Lung (tissue), 16 donors: ENCODE results near the gene OR13C5. TPM values are rescaled to one million over a fixed set of nuclear protein-coding genes. Genes with fewer than 3 reads are reported as not detected.
"Not testable (repeated sequence)": the region's sequence is repeated elsewhere in the genome, so short reads cannot be mapped to it uniquely, and the experiment has no call there.

Source experiments
- ATAC-seq: fragments of 200-7000 bp; cut with Tn5 transposase; one replicate; pipeline ENCODE4 v1.9.1; 2020; ENCODE audit warnings: moderate number of reproducible peaks; ENCODE audit not compliant: insufficient read depth, low FRiP score
- DNase-seq, 3 donors: peaks; one replicate each; pipeline ENCODE4 v3.0.0-alpha.2; 2013 to 2017
- H3K27ac ChIP-seq, 2 donors: one replicate each; pipeline ENCODE4 v1.5.1; 2013; ENCODE audit warnings: mild to moderate bottlenecking in 2 of 2, moderate library complexity in 2 of 2, control low read depth in 1 of 2, inconsistent platforms in 1 of 2, low read depth in 1 of 2, low read length in 1 of 2
- H3K27me3 ChIP-seq, 3 donors: one replicate each; pipeline ENCODE4 v1.5.1; 2013; ENCODE audit warnings: low read length in 2 of 3; ENCODE audit not compliant: control insufficient read depth in 3 of 3, insufficient read depth in 3 of 3
- H3K36me3 ChIP-seq, 4 donors: one replicate each; pipeline ENCODE4 v1.5.1; 2013; ENCODE audit warnings: low read length in 4 of 4, mild to moderate bottlenecking in 1 of 4, moderate library complexity in 1 of 4; ENCODE audit not compliant: control insufficient read depth in 4 of 4, insufficient read depth in 4 of 4
- H3K4me1 ChIP-seq, 5 donors: one replicate each; pipeline ENCODE4 v1.5.1; 2013; ENCODE audit warnings: low read length in 5 of 5, mild to moderate bottlenecking in 2 of 5, moderate library complexity in 1 of 5; ENCODE audit not compliant: control insufficient read depth in 5 of 5, insufficient read depth in 5 of 5
- H3K4me3 ChIP-seq: one replicate; pipeline ENCODE4 v1.5.1; 2013; ENCODE audit warnings: mild to moderate bottlenecking, control low read depth, moderate library complexity
- H3K9ac ChIP-seq, 2 donors: one replicate each; pipeline ENCODE4 v1.5.1; 2013; ENCODE audit warnings: low read length in 2 of 2, control low read depth in 1 of 2; ENCODE audit not compliant: insufficient read depth in 1 of 2
- H3K9me3 ChIP-seq, 4 donors: one replicate each; pipeline ENCODE4 v1.5.1; 2013; ENCODE audit warnings: low read length in 3 of 4, mild to moderate bottlenecking in 1 of 4, moderate library complexity in 1 of 4; ENCODE audit not compliant: control insufficient read depth in 4 of 4, insufficient read depth in 3 of 4
- CTCF ChIP-seq: IDR thresholded peaks from 2 replicates; pipeline ENCODE4 v1.5.1; 2012; ENCODE audit warnings: mild to moderate bottlenecking; ENCODE audit errors: control extremely low read depth, extremely low read depth
- WGBS, 2 donors: extraction: QIAGEN DNeasy Blood & Tissue Kit; methylation state at CpG; one replicate each; pipeline ENCODE4 v1.1.7; 2013; 5-methylcytosine and 5-hydroxymethylcytosine counted together
- long read RNA-seq, 5 donors: transcript quantifications; one replicate each; lab custom pipeline, GENCODE V29; 2026
- polyA plus RNA-seq, 2 donors: library from polyadenylated mRNA; stranded (reverse); fragments of 200-250 nt; gene quantifications; one replicate each; pipeline ENCODE4 v1.2.1, GENCODE V29; 2013
- total RNA-seq, 2 donors: library from RNA; depleted of rRNA in 1 of 2; stranded (reverse); fragments of >200 nt in 1 of 2; gene quantifications; one replicate each; pipeline ENCODE4 v1.2.1, GENCODE V29; 2014 to 2021
- donor health status: control.
- donor health status: control.
- donor health status: Bipolar disorder and iron deficiency.
- donor health status: healthy.
- donor health status: DM: yes; HTN: yes; CAD: no.

OR13C5 gene, protein sequence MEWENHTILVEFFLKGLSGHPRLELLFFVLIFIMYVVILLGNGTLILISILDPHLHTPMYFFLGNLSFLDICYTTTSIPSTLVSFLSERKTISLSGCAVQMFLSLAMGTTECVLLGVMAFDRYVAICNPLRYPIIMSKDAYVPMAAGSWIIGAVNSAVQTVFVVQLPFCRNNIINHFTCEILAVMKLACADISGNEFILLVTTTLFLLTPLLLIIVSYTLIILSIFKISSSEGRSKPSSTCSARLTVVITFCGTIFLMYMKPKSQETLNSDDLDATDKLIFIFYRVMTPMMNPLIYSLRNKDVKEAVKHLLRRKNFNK
- total RNA-seq (not detected), polyA plus RNA-seq (not detected)
- long read RNA-seq, donor 1, result 0 reads
- long read RNA-seq, donor 2, result 0 reads
- long read RNA-seq, donor 3, result 0 reads
- long read RNA-seq, donor 4, result 0 reads
- long read RNA-seq, donor 5, result 0 reads

DNA sequence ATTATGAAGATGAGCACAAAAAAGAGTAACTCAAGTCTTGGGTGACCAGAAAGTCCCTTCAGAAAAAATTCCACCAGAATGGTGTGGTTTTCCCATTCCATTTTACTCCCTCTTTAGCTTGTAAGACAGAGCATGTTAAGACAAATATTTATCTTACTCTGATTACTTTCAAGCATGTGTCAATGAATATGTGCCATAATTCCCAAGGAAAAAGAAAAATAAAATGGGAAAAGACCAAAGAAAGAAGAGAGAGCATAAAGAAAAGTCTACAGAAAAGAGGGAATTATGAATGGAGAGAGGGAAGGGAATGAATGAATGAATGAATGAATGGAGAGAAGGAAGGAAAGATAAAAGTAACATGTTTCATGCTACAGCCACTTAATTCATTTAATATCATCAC, at the start of gene OR13C5:
Gene OR13C5, minus strand, starts transcription at position 101 of the 400 bp plus-strand sequence. Its CDS starts 0 bp downstream, at position 101.
- H3K4me3 ChIP-seq, H3K4me1 ChIP-seq, DNase-seq, H3K27me3 ChIP-seq, ATAC-seq, H3K9me3 ChIP-seq, H3K36me3 ChIP-seq, H3K9ac ChIP-seq, H3K27ac ChIP-seq: not testable (repeated sequence)

DNA sequence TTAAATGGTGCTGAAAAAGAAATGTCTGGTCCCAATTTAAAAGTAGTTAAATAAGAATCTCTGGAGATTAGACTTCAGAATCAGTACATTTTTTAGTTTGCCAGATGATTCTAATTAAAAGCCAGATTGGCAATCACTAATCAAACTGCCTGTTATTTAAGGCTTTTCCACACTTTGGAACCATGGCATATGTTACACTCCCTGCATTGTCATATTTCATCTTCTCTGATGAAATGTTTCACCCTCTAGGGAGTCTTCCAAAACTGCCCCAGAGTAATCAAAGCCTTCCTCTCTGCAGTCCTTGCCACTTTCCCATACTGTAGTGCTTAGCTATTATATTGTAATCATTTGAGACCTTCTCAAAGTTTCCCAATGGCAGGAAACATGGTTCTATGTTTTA, 36.2 kb upstream of the OR13C5 start:
- no peak overlapping the region for H3K27ac ChIP-seq
- DNase-seq, result no peak
- H3K9me3 ChIP-seq, result peaks cover 0 to 15% (median 6%) of the 10 kb centered on the region in 4 donors
- no peaks in the 10 kb centered on the region for H3K36me3 ChIP-seq
- no peak overlapping the region for H3K9ac ChIP-seq
- no peak for ATAC-seq
- H3K27me3 ChIP-seq, result no peaks in the 10 kb centered on the region
- H3K4me3 ChIP-seq, result no peak overlapping the region
- H3K4me1 ChIP-seq, result no peaks in the 10 kb centered on the region
- TF ChIP-seq CTCF, result no peak

- no peak for DNase-seq
- Histone ChIP-seq H3K4me1 (no peaks in the 10 kb centered on the region), H3K36me3 (no peaks in the 10 kb centered on the region), H3K4me3 (no peak overlapping the region), H3K27ac (no peak overlapping the region), H3K9ac (no peak overlapping the region), H3K27me3 (no peaks in the 10 kb centered on the region), H3K9me3 (peaks cover 0 to 15% (median 4%) of the 10 kb centered on the region in 4 donors)
- 96% methylated on average over 30 of the region's 30 CpGs for WGBS, 2 donors
- no peak for TF ChIP-seq CTCF
- no peak for ATAC-seq
These were observed 34.8 kb upstream of the OR13C5 start for GRCh38 chr9:104633976-104634520.

GRCh38 chr9:104625964-104626363, 26.8 kb upstream of the OR13C5 start:
- not testable (repeated sequence) for H3K27ac ChIP-seq, H3K9ac ChIP-seq, H3K4me3 ChIP-seq, H3K36me3 ChIP-seq, H3K9me3 ChIP-seq, H3K27me3 ChIP-seq, ATAC-seq, H3K4me1 ChIP-seq, DNase-seq
